ENCODE measurements around the gene EDDM3A. TPM values are rescaled to one million over a fixed set of nuclear protein-coding genes. Genes with fewer than 3 reads are reported as not detected.
"Not testable (repeated sequence)": the region's sequence is repeated elsewhere in the genome, so short reads cannot be mapped to it uniquely, and the experiment has no call there.

EDDM3A gene
- total RNA-seq, 1 experiment from 2014 or later: not detected

- Histone ChIP-seq H3K4me3 (no peak overlapping the region), H3F3A (ENCODE audit: insufficient read depth, low read depth) (no peaks in the 10 kb centered on the region), H3K79me2 (ENCODE audit: low read depth) (no peaks in the 10 kb centered on the region), H3K36me3 (ENCODE audit: low read depth) (no peaks in the 10 kb centered on the region), H3K27me3 (ENCODE audit: insufficient read depth, low read depth) (no peaks in the 10 kb centered on the region), H3K27ac (no peak overlapping the region), H2AFZ (no peak overlapping the region), H3K9me2 (ENCODE audit: insufficient read depth) (no peaks in the 10 kb centered on the region), H3K4me1 (replicated peaks; ENCODE audit: insufficient read depth) (no peaks in the 10 kb centered on the region), H4K20me1 (ENCODE audit: insufficient read depth) (no peaks in the 10 kb centered on the region), H3K9me3 (ENCODE audit: insufficient read depth, low read depth) (no peaks in the 10 kb centered on the region), H3K4me2 (no peak overlapping the region)
- no peak; the same call in 1 of the 2 replicates for TF ChIP-seq CTCF (conservative IDR thresholded peaks at IDR 0.05)
- TF ChIP-seq EZH2 (IDR thresholded peaks at IDR 0.05; ENCODE audit: low read depth): no peak
- BruUV-seq (replicated peaks): no TSS peak
- no peak for DNase-seq
- ChIA-PET CTCF (interaction anchor here (0.6 kb wide), 2 partner anchors 261 to 344 kb away, joined by 4 read pairs; no protein-coding TSS in a partner anchor), POLR2A (ENCODE audit: unreplicated experiment) (no interaction called here)
- intact Hi-C loops (cut with micrococcal nuclease; ENCODE audit: unreplicated experiment): loop anchor here (5.0 kb wide), 1 partner anchor 404 kb away; the partner anchor contains the start of gene TMEM253
These were observed 47.7 kb upstream of the EDDM3A start for GRCh38 chr14:20698018-20698329.

DNA sequence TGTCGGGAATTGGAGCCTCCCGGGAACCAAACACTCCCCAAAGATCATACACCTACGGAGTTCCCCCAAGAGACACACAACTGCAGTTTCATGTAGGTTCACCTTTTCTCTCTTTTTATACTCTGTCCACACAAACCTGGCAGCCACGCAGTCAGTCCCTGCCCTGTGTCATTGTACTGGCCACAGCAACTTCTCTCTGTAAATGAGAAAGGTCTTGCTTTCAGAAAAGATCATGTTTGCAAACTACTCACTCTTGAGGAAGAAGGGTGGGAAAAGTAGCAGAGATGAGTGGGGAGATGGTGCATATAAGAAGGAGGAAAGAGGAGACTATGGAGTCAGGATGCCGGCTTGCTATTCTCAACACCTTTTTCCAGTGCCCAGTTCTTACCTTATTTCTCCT is 46.8 kb upstream of the EDDM3A start:
- no peak overlapping the region for H2AFZ ChIP-seq
- CTCF ChIA-PET: no interaction called here
- no peaks in the 10 kb centered on the region for H3K9me2 ChIP-seq (ENCODE audit: insufficient read depth)
- intact Hi-C loops (cut with micrococcal nuclease; ENCODE audit: unreplicated experiment): loop anchor here (5.0 kb wide), 1 partner anchor 403 kb away; the partner anchor contains the start of gene TMEM253
- no peak overlapping the region for H3K4me2 ChIP-seq
- no peaks in the 10 kb centered on the region for H3K79me2 ChIP-seq (ENCODE audit: low read depth)
- no peak overlapping the region for H3K4me3 ChIP-seq
- no TSS peak for BruUV-seq (replicated peaks)
- no peak for DNase-seq
- no peak overlapping the region for H3K27ac ChIP-seq
- TF ChIP-seq EZH2 (IDR thresholded peaks at IDR 0.05; ENCODE audit: low read depth): no peak
- TF ChIP-seq CTCF (conservative IDR thresholded peaks at IDR 0.05): no peak
- no peaks in the 10 kb centered on the region for H3K4me1 ChIP-seq (replicated peaks; ENCODE audit: insufficient read depth)
- H3K36me3 ChIP-seq (ENCODE audit: low read depth): no peaks in the 10 kb centered on the region
- POLR2A ChIA-PET (ENCODE audit: unreplicated experiment): no interaction called here
- no peaks in the 10 kb centered on the region for H3F3A ChIP-seq (ENCODE audit: insufficient read depth, low read depth)
- H3K9me3 ChIP-seq (ENCODE audit: insufficient read depth, low read depth): no peaks in the 10 kb centered on the region
- H4K20me1 ChIP-seq (ENCODE audit: insufficient read depth): no peaks in the 10 kb centered on the region
- no peaks in the 10 kb centered on the region for H3K27me3 ChIP-seq (ENCODE audit: insufficient read depth, low read depth)

GRCh38 chr14:20699931-20700330 is 45.8 kb upstream of the EDDM3A start:
- BruUV-seq (replicated peaks): no TSS peak
- H3K4me2 ChIP-seq: no peak overlapping the region
- no peaks in the 10 kb centered on the region for H3K4me1 ChIP-seq (replicated peaks; ENCODE audit: insufficient read depth)
- ChIA-PET CTCF (interaction anchor here (0.5 to 1.5 kb wide), 4 partner anchors 119 to 167 kb away, joined by 3 to 8 read pairs (median 3); no protein-coding TSS in a partner anchor), POLR2A (ENCODE audit: unreplicated experiment) (interaction anchor here (0.6 kb wide), 1 partner anchor 103 kb away, joined by 8 read pairs; the partner anchor contains the start of gene RNASE1)
- no peak overlapping the region for H3K27ac ChIP-seq
- H3F3A ChIP-seq (ENCODE audit: insufficient read depth, low read depth): no peaks in the 10 kb centered on the region
- H3K9me3 ChIP-seq (ENCODE audit: insufficient read depth, low read depth): no peaks in the 10 kb centered on the region
- TF ChIP-seq CTCF (conservative IDR thresholded peaks at IDR 0.05) (no peak), EZH2 (IDR thresholded peaks at IDR 0.05; ENCODE audit: low read depth) (no peak)
- no peaks in the 10 kb centered on the region for H3K9me2 ChIP-seq (ENCODE audit: insufficient read depth)
- no peak overlapping the region for H2AFZ ChIP-seq
- H3K27me3 ChIP-seq (ENCODE audit: insufficient read depth, low read depth): no peaks in the 10 kb centered on the region
- no peak for DNase-seq
- H3K36me3 ChIP-seq (ENCODE audit: low read depth): no peaks in the 10 kb centered on the region
- intact Hi-C loops (cut with micrococcal nuclease; ENCODE audit: unreplicated experiment): loop anchor here (5.0 kb wide), 1 partner anchor 402 kb away; the partner anchor contains the start of gene TMEM253
- no peak overlapping the region for H3K4me3 ChIP-seq
- H4K20me1 ChIP-seq (ENCODE audit: insufficient read depth): no peaks in the 10 kb centered on the region
- no peaks in the 10 kb centered on the region for H3K79me2 ChIP-seq (ENCODE audit: low read depth)

GRCh38 chr14:20700965-20701364 is 44.7 kb upstream of the EDDM3A start:
- BruUV-seq (replicated peaks); H3K27me3 ChIP-seq (ENCODE audit: insufficient read depth, low read depth); H3K9me2 ChIP-seq (ENCODE audit: insufficient read depth); H3K4me1 ChIP-seq (replicated peaks; ENCODE audit: insufficient read depth); H3K4me3 ChIP-seq; H4K20me1 ChIP-seq (ENCODE audit: insufficient read depth); H2AFZ ChIP-seq; H3K9me3 ChIP-seq (ENCODE audit: insufficient read depth, low read depth); H3K27ac ChIP-seq; POLR2A ChIA-PET (ENCODE audit: unreplicated experiment); H3K79me2 ChIP-seq (ENCODE audit: low read depth); H3F3A ChIP-seq (ENCODE audit: insufficient read depth, low read depth); intact Hi-C loops (cut with micrococcal nuclease; ENCODE audit: unreplicated experiment); DNase-seq; H3K4me2 ChIP-seq; H3K36me3 ChIP-seq (ENCODE audit: low read depth): not testable (repeated sequence)
- CTCF ChIA-PET: interaction anchor here (1.0 kb wide), 1 partner anchor 166 kb away, joined by 3 read pairs; no protein-coding TSS in a partner anchor

Measured in PC-9 (cell line).